Caco-2 (cell line): ENCODE measurements around the gene SULT2B1. TPM values are rescaled to one million over a fixed set of nuclear protein-coding genes. Genes with fewer than 3 reads are reported as not detected.
A peak's percentile ranks its signal among the peaks of the same experiment; 100 is the strongest.
"Not testable (repeated sequence)": the region's sequence is repeated elsewhere in the genome, so short reads cannot be mapped to it uniquely, and the experiment has no call there.

Experiments used
- BruUV-seq: library from RNA; stranded (reverse); fragments of 400-500 nt; replicated peaks from 2 replicates; lab custom pipeline; 2021; lab: Mats Ljungman, UMichigan
- CTCF ChIA-PET: fragments of 300-600 bp; sonication (Branson Sonifier 250); formaldehyde crosslinking; loops from one replicate; lab custom pipeline; 2022; ENCODE audit warnings: antibody characterized with exemption; lab: Charles Lee
- POLR2A ChIA-PET: fragments of 300-600 bp; sonication (Branson Sonifier 250); formaldehyde crosslinking; loops from one replicate; lab custom pipeline; 2022; ENCODE audit warnings: antibody characterized with exemption; lab: Charles Lee
- DNase-seq, 2 experiments: peaks; one replicate each; pipeline versions ENCODE4 v3.0.0 to v3.0.0-alpha.2; 2020 to 2022
- H3K27me3 ChIP-seq: replicated peaks from 2 replicates; pipeline ENCODE4 v1.6.0; 2011; ENCODE audit warnings: low read length; ENCODE audit not compliant: control insufficient read depth, insufficient read depth
- H3K36me3 ChIP-seq: 2 replicates; pipeline ENCODE4 v1.5.1; 2011; ENCODE audit warnings: low read length; ENCODE audit not compliant: control insufficient read depth, insufficient read depth
- H3K4me1 ChIP-seq: fragments of 250-450 bp; sonication (Bioruptor Pico); 2 replicates; pipeline ENCODE4 v1.5.1; 2020; ENCODE audit warnings: mild to moderate bottlenecking
- H3K4me3 ChIP-seq: 2 replicates; pipeline ENCODE4 v1.5.1; 2011; ENCODE audit warnings: low read depth, mild to moderate bottlenecking, control low read depth, low read length
- H3K9me3 ChIP-seq: fragments of 250-450 bp; sonication (Bioruptor Pico); 2 replicates; pipeline ENCODE4 v1.5.1; 2020; ENCODE audit warnings: mild to moderate bottlenecking, moderate library complexity
- H3K27ac Mint-ChIP-seq: one replicate; pipeline ENCODE4 v1.8.0; 2022; ENCODE audit warnings: mixed read lengths; ENCODE audit not compliant: unreplicated experiment
- H3K27me3 Mint-ChIP-seq: one replicate; pipeline ENCODE4 v1.8.0; 2022; ENCODE audit warnings: mixed read lengths; ENCODE audit not compliant: insufficient read depth, unreplicated experiment
- H3K36me3 Mint-ChIP-seq: one replicate; pipeline ENCODE4 v1.8.0; 2022; ENCODE audit warnings: mild to moderate bottlenecking, mixed read lengths; ENCODE audit not compliant: insufficient read depth, unreplicated experiment
- H3K4me1 Mint-ChIP-seq: one replicate; pipeline ENCODE4 v1.8.0; 2022; ENCODE audit warnings: low read depth, mixed read lengths; ENCODE audit not compliant: unreplicated experiment
- H3K4me3 Mint-ChIP-seq: one replicate; pipeline ENCODE4 v1.8.0; 2022; ENCODE audit warnings: mild to moderate bottlenecking, moderate library complexity, mixed read lengths; ENCODE audit not compliant: unreplicated experiment
- H3K9me3 Mint-ChIP-seq: one replicate; pipeline ENCODE4 v1.8.0; 2022; ENCODE audit warnings: mixed read lengths; ENCODE audit not compliant: unreplicated experiment
- CTCF ChIP-seq, 2 experiments: fragments of 200-600 bp in 1 of 2; IDR thresholded peaks; 1 replicate in 1 of 2; 2 replicates in 1 of 2; pipeline versions ENCODE4 v1.5.1 to v1.8.0; 2011 to 2022; ENCODE audit warnings: antibody characterized with exemption in 1 of 2, control low read depth in 1 of 2, inconsistent platforms in 1 of 2, low read depth in 1 of 2, low read length in 1 of 2, mild to moderate bottlenecking in 1 of 2, moderate library complexity in 1 of 2; ENCODE audit not compliant: insufficient read depth in 1 of 2, severe bottlenecking in 1 of 2, unreplicated experiment in 1 of 2
- intact Hi-C: fragments of 100-400 bp; cut with micrococcal nuclease; formaldehyde crosslinking; loops from one replicate; pipeline ENCODE4 v1.10.0; 2022; ENCODE audit not compliant: unreplicated experiment
- total RNA-seq: library from RNA; stranded (reverse); gene quantifications from 2 replicates; pipeline ENCODE4 v1.2.3, GENCODE V29; 2022

The SULT2B1 gene
- total RNA-seq, 1 experiment from 2014 or later: 1.4 TPM

GRCh38 chr19:48516536-48516935 lies 35.4 kb upstream of the SULT2B1 start:
- Histone ChIP-seq H3K4me3 (no peak overlapping the region), H3K36me3 (no peaks in the 10 kb centered on the region), H3K4me1 (peaks cover 7% of the 10 kb centered on the region), H3K9me3 (no peaks in the 10 kb centered on the region), H3K27me3 (no peaks in the 10 kb centered on the region)
- no peaks in the 10 kb centered on the region for H3K9me3 Mint-ChIP-seq
- no peaks in the 10 kb centered on the region for H3K36me3 Mint-ChIP-seq
- ChIA-PET CTCF (interaction anchor here (1.3 kb wide), 1 partner anchor 68 kb away, joined by 3 read pairs; no protein-coding TSS in a partner anchor), POLR2A (no interaction called here)
- peak overlapping the region; percentile 74 for H3K27ac Mint-ChIP-seq
- intact Hi-C loops: no loop called here
- peaks cover 29% of the 10 kb centered on the region for H3K4me1 Mint-ChIP-seq
- TF ChIP-seq CTCF (IDR thresholded peaks at IDR 0.05; ENCODE audit: insufficient read depth in 1 of 2, low read depth in 1 of 2, low read length in 1 of 2, severe bottlenecking in 1 of 2, unreplicated experiment in 1 of 2): no peak
- no TSS peak for BruUV-seq
- H3K4me3 Mint-ChIP-seq: peak overlapping the region; percentile 2
- no peaks in the 10 kb centered on the region for H3K27me3 Mint-ChIP-seq
- no peak for DNase-seq

- Histone ChIP-seq H3K9me3 (no peaks in the 10 kb centered on the region), H3K4me3 (no peak overlapping the region), H3K36me3 (no peaks in the 10 kb centered on the region), H3K27me3 (no peaks in the 10 kb centered on the region), H3K4me1 (peaks cover 7% of the 10 kb centered on the region)
- no peak for TF ChIP-seq CTCF (IDR thresholded peaks at IDR 0.05; ENCODE audit: insufficient read depth in 1 of 2, low read depth in 1 of 2, low read length in 1 of 2, severe bottlenecking in 1 of 2, unreplicated experiment in 1 of 2)
- Mint-ChIP-seq H3K4me1 (peaks cover 29% of the 10 kb centered on the region), H3K27ac (no peak overlapping the region), H3K9me3 (no peaks in the 10 kb centered on the region), H3K27me3 (no peaks in the 10 kb centered on the region), H3K4me3 (no peak overlapping the region), H3K36me3 (no peaks in the 10 kb centered on the region)
- no peak for DNase-seq
- CTCF ChIA-PET: interaction anchor here (0.6 kb wide), 1 partner anchor 12 kb away, joined by 4 read pairs; no protein-coding TSS in a partner anchor
- intact Hi-C loops: no loop called here
- POLR2A ChIA-PET: no interaction called here
- no TSS peak for BruUV-seq
These were observed 33.8 kb upstream of the SULT2B1 start for GRCh38 chr19:48518207-48518606.

- DNase-seq, BruUV-seq, H3K4me1 ChIP-seq, H3K36me3 Mint-ChIP-seq, CTCF ChIA-PET, intact Hi-C loops, POLR2A ChIA-PET, H3K9me3 Mint-ChIP-seq, H3K27me3 ChIP-seq, H3K4me3 Mint-ChIP-seq, H3K27me3 Mint-ChIP-seq, H3K27ac Mint-ChIP-seq, H3K4me3 ChIP-seq, H3K36me3 ChIP-seq, H3K9me3 ChIP-seq: not testable (repeated sequence)
- peaks cover 23% of the 10 kb centered on the region for H3K4me1 Mint-ChIP-seq
These were observed 32.5 kb upstream of the SULT2B1 start for GRCh38 chr19:48519426-48519825.

GRCh38 chr19:48520134-48520533 lies 31.8 kb upstream of the SULT2B1 start:
- BruUV-seq: no TSS peak
- Mint-ChIP-seq H3K27me3 (no peaks in the 10 kb centered on the region), H3K36me3 (no peaks in the 10 kb centered on the region), H3K27ac (no peak overlapping the region), H3K4me3 (no peak overlapping the region), H3K4me1 (peaks cover 23% of the 10 kb centered on the region), H3K9me3 (peaks cover 13% of the 10 kb centered on the region)
- CTCF ChIA-PET: no interaction called here
- POLR2A ChIA-PET: no interaction called here
- TF ChIP-seq CTCF (IDR thresholded peaks at IDR 0.05; ENCODE audit: insufficient read depth in 1 of 2, low read depth in 1 of 2, low read length in 1 of 2, severe bottlenecking in 1 of 2, unreplicated experiment in 1 of 2): no peak
- peaks cover 12% of the 10 kb centered on the region for H3K9me3 ChIP-seq
- no peak for DNase-seq
- H3K36me3 ChIP-seq: no peaks in the 10 kb centered on the region
- H3K4me3 ChIP-seq: no peak overlapping the region
- no peaks in the 10 kb centered on the region for H3K27me3 ChIP-seq
- H3K4me1 ChIP-seq: peaks cover 7% of the 10 kb centered on the region
- intact Hi-C loops: no loop called here
